ENCODE results near the gene ADAM12. TPM values are rescaled to one million over a fixed set of nuclear protein-coding genes. Genes with fewer than 3 reads are reported as not detected.

The ADAM12 gene
- total RNA-seq, 1 donor from 2014 or later: 18.4 TPM

- Mint-ChIP-seq H3K36me3 (ENCODE audit: unreplicated experiment) (no peaks in the 10 kb centered on the region), H3K4me1 (ENCODE audit: low read depth, unreplicated experiment) (peaks cover 9% of the 10 kb centered on the region)
- no peak for TF ChIP-seq CTCF (IDR thresholded peaks at IDR 0.05; ENCODE audit: partially characterized antibody, unreplicated experiment)
Measured at GRCh38 chr10:126118476-126118875, 269.8 kb downstream of the ADAM12 start.

GRCh38 chr10:126117196-126117595, 271.1 kb downstream of the ADAM12 start:
- Mint-ChIP-seq H3K9me3 (ENCODE audit: unreplicated experiment) (peaks cover 2% of the 10 kb centered on the region), H3K27ac (ENCODE audit: unreplicated experiment) (no peak overlapping the region), H3K4me1 (ENCODE audit: low read depth, unreplicated experiment) (peaks cover 9% of the 10 kb centered on the region), H3K27me3 (ENCODE audit: unreplicated experiment) (peaks cover 4% of the 10 kb centered on the region), H3K36me3 (ENCODE audit: unreplicated experiment) (no peaks in the 10 kb centered on the region), H3K4me3 (ENCODE audit: unreplicated experiment) (no peak overlapping the region)
- no peak for TF ChIP-seq CTCF (IDR thresholded peaks at IDR 0.05; ENCODE audit: partially characterized antibody, unreplicated experiment)
- no peak for DNase-seq

More at GRCh38 chr10:126118476-126118875, 269.8 kb downstream of the ADAM12 start:
- DNase-seq: no peak
- Mint-ChIP-seq H3K4me3 (ENCODE audit: unreplicated experiment) (no peak overlapping the region), H3K9me3 (ENCODE audit: unreplicated experiment) (peaks cover 2% of the 10 kb centered on the region), H3K27ac (ENCODE audit: unreplicated experiment) (no peak overlapping the region), H3K27me3 (ENCODE audit: unreplicated experiment) (peaks cover 4% of the 10 kb centered on the region)

- no peak overlapping the region for H3K27ac Mint-ChIP-seq (ENCODE audit: unreplicated experiment)
- peaks cover 2% of the 10 kb centered on the region for H3K9me3 Mint-ChIP-seq (ENCODE audit: unreplicated experiment)
- H3K27me3 Mint-ChIP-seq (ENCODE audit: unreplicated experiment): peaks cover 4% of the 10 kb centered on the region
- no peak overlapping the region for H3K4me3 Mint-ChIP-seq (ENCODE audit: unreplicated experiment)
- TF ChIP-seq CTCF (IDR thresholded peaks at IDR 0.05; ENCODE audit: partially characterized antibody, unreplicated experiment): no peak
- DNase-seq: no peak
- H3K36me3 Mint-ChIP-seq (ENCODE audit: unreplicated experiment): no peaks in the 10 kb centered on the region
- H3K4me1 Mint-ChIP-seq (ENCODE audit: low read depth, unreplicated experiment): peaks cover 9% of the 10 kb centered on the region
Measured at GRCh38 chr10:126115886-126116285, 272.4 kb downstream of the ADAM12 start.

GRCh38 chr10:126114884-126115555, 273.3 kb downstream of the ADAM12 start:
- H3K36me3 Mint-ChIP-seq (ENCODE audit: unreplicated experiment): no peaks in the 10 kb centered on the region
- peaks cover 9% of the 10 kb centered on the region for H3K4me1 Mint-ChIP-seq (ENCODE audit: low read depth, unreplicated experiment)
- no peak for TF ChIP-seq CTCF (IDR thresholded peaks at IDR 0.05; ENCODE audit: partially characterized antibody, unreplicated experiment)
- no peaks in the 10 kb centered on the region for H3K9me3 Mint-ChIP-seq (ENCODE audit: unreplicated experiment)
- peak overlapping the region; percentile 25 for H3K27ac Mint-ChIP-seq (ENCODE audit: unreplicated experiment)
- H3K27me3 Mint-ChIP-seq (ENCODE audit: unreplicated experiment): peaks cover 4% of the 10 kb centered on the region
- peak overlapping the region; percentile 32 for H3K4me3 Mint-ChIP-seq (ENCODE audit: unreplicated experiment)
- no peak for DNase-seq

- H3K4me3 Mint-ChIP-seq (ENCODE audit: unreplicated experiment): no peak overlapping the region
- no peaks in the 10 kb centered on the region for H3K36me3 Mint-ChIP-seq (ENCODE audit: unreplicated experiment)
- TF ChIP-seq CTCF (IDR thresholded peaks at IDR 0.05; ENCODE audit: partially characterized antibody, unreplicated experiment): no peak
- no peaks in the 10 kb centered on the region for H3K9me3 Mint-ChIP-seq (ENCODE audit: unreplicated experiment)
- DNase-seq: no peak
- peaks cover 9% of the 10 kb centered on the region for H3K27me3 Mint-ChIP-seq (ENCODE audit: unreplicated experiment)
- H3K27ac Mint-ChIP-seq (ENCODE audit: unreplicated experiment): no peak overlapping the region
- H3K4me1 Mint-ChIP-seq (ENCODE audit: low read depth, unreplicated experiment): peaks cover 10% of the 10 kb centered on the region
Measured at GRCh38 chr10:126111516-126111915, 276.8 kb downstream of the ADAM12 start.

All from glutamatergic neuron (in vitro differentiated cells).